Adrenal gland (tissue), 12 donors: ENCODE results near the gene IBA57. TPM values are rescaled to one million over a fixed set of nuclear protein-coding genes. Genes with fewer than 3 reads are reported as not detected.

Experiments
- DNase-seq, 7 donors: peaks; one replicate each; pipeline ENCODE4 v3.0.0-alpha.2; 2019 to 2020
- H3K27ac ChIP-seq, 5 donors: fragments of 200-600 bp; sonication (generic) in 4 of 5; 1 replicate in 3 of 5; 2 replicates in 2 of 5; pipeline versions ENCODE4 v1.5.1 to v1.8.0; 2016 to 2020; ENCODE audit warnings: mild to moderate bottlenecking in 1 of 5
- H3K27me3 ChIP-seq: fragments of 200-600 bp; 2 replicates; pipeline ENCODE4 v1.8.0; 2021
- H3K36me3 ChIP-seq, 2 donors: fragments of 200-600 bp; replicated peaks in 1 of 2; 1 replicate in 1 of 2; 2 replicates in 1 of 2; pipeline versions ENCODE4 v1.5.1 to v1.8.0; 2018 to 2022
- H3K4me1 ChIP-seq, 2 donors: fragments of 200-600 bp; replicated peaks in 1 of 2; 1 replicate in 1 of 2; 2 replicates in 1 of 2; pipeline versions ENCODE4 v1.5.1 to v1.8.0; 2018 to 2021
- H3K4me3 ChIP-seq, 4 donors: fragments of 200-600 bp; sonication (generic) in 3 of 4; one replicate each; pipeline ENCODE4 v1.5.1; 2016 to 2018
- H3K9me3 ChIP-seq, 3 donors: fragments of 200-600 bp; sonication (generic) in 1 of 3; replicated peaks in 1 of 3; 1 replicate in 2 of 3; 2 replicates in 1 of 3; pipeline versions ENCODE4 v1.5.1 to v1.8.0; 2016 to 2021
- CTCF ChIP-seq, 6 experiments: fragments of 450-650 bp in 4 of 6; fragments of 200-600 bp in 2 of 6; sonication (generic) in 1 of 6; IDR thresholded peaks; 1 replicate in 5 of 6; 2 replicates in 1 of 6; pipeline versions ENCODE4 v1.5.1 to v1.8.0; 2016 to 2021; ENCODE audit warnings: antibody characterized with exemption in 6 of 6, mild to moderate bottlenecking in 2 of 6, moderate library complexity in 1 of 6
- POLR2A ChIP-seq, 2 donors: fragments of 450-650 bp; IDR thresholded peaks; one replicate each; pipeline ENCODE4 v1.6.1; 2017; ENCODE audit warnings: antibody characterized with exemption in 2 of 2, mild to moderate bottlenecking in 2 of 2, moderate library complexity in 1 of 2
- WGBS, 4 donors: extraction: QIAGEN DNeasy Blood & Tissue Kit in 2 of 4; methylation state at CpG; one replicate each; pipeline versions ENCODE4 v1.1.5 to v1.1.7; 2013 to 2017; 5-methylcytosine and 5-hydroxymethylcytosine counted together
- intact Hi-C, 2 donors: fragments of 100-400 bp; cut with DNase I; formaldehyde crosslinking; loops; one replicate each; pipeline versions ENCODE4 v1.14.1 to v1.15.0; 2022 to 2023
- polyA plus RNA-seq, 3 donors: library from polyadenylated mRNA; stranded (reverse); fragments of 200-250 nt in 2 of 3; fragments of 350-450 nt in 1 of 3; fragmentation: Illumina TruSeq in 1 of 3; extraction: RNeasy Lipid Tissue Mini Kit (QIAGEN cat#74804) in 1 of 3; gene quantifications; one replicate each; pipeline ENCODE4 v1.2.3, GENCODE V29; 2013 to 2014
- total RNA-seq, 9 donors: library from RNA; depleted of rRNA in 4 of 9; stranded (reverse); fragments of >200 nt in 4 of 9; fragments of 120-200 nt in 1 of 9; fragmentation: NEBNext Ultra II Directional in 1 of 9; extraction: Animal tissue kit (Norgen Biotek cat#: 25700) in 1 of 9; gene quantifications; one replicate each; pipeline versions ENCODE4 v1.1.0 to v1.2.4, GENCODE V29; 2013 to 2023
- donor health status: healthy with polysubstance abuse.
- donor health status: Bipolar disorder and iron deficiency.
- donor health status: DM: yes; HTN: yes; CAD: no.
- donor health status: DM: no; HTN: no; CAD: no.
- donor health status: DM: no; HTN: no; CAD: no.
- donor health status: DM: yes; HTN: yes; CAD: no.

Gene IBA57
- total and polyA plus RNA-seq, 12 donors: 1.4 to 40.6 (median 13.0) TPM

- peak in 1 of 7 donors; percentile 30 for DNase-seq
- Histone ChIP-seq H3K27me3 (peaks cover 11% of the 10 kb centered on the region), H3K4me3 (no peak overlapping the region), H3K4me1 (peaks cover 5% of the 10 kb centered on the region in 2 donors), H3K27ac (no peak overlapping the region), H3K9me3 (no peaks in the 10 kb centered on the region), H3K36me3 (no peaks in the 10 kb centered on the region)
- WGBS, 4 donors: 83 to 100% (median 97%) methylated on average over 5 to 16 of the region's 16 CpGs
- TF ChIP-seq CTCF (IDR thresholded peaks at IDR 0.05) (no peak), POLR2A (IDR thresholded peaks at IDR 0.05) (no peak)
- intact Hi-C loops: loop anchor here in 1 of 2 donors (2.0 kb wide), 1 partner anchor 32 kb away; no protein-coding TSS in a partner anchor
These were observed 45.3 kb downstream of the IBA57 start for GRCh38 chr1:228210712-228211530.

GRCh38 chr1:228211531-228212414 is 46.2 kb downstream of the IBA57 start:
- intact Hi-C loops: loop anchor here in 1 of 2 donors (2.0 kb wide), 1 partner anchor 33 kb away; no protein-coding TSS in a partner anchor
- peaks cover 11% of the 10 kb centered on the region for H3K27me3 ChIP-seq
- no peak overlapping the region for H3K4me3 ChIP-seq
- TF ChIP-seq CTCF (IDR thresholded peaks at IDR 0.05): no peak
- no peak for TF ChIP-seq POLR2A (IDR thresholded peaks at IDR 0.05)
- no peak overlapping the region for H3K27ac ChIP-seq
- peaks cover 5% of the 10 kb centered on the region in 2 donors for H3K4me1 ChIP-seq
- H3K9me3 ChIP-seq: no peaks in the 10 kb centered on the region
- no peak for DNase-seq
- no peaks in the 10 kb centered on the region for H3K36me3 ChIP-seq
- 59 to 81% (median 68%) methylated on average over 23 to 96 of the region's 96 CpGs for WGBS, 4 donors

GRCh38 chr1:228212415-228212965 is 46.9 kb downstream of the IBA57 start:
- 13 to 50% (median 15%) methylated on average over 4 to 66 of the region's 66 CpGs; no CpG with 5 or more reads in 1 of the 4 donors for WGBS, 4 donors
- peak in 1 of 7 donors; percentile 47 for DNase-seq
- Histone ChIP-seq H3K27ac (no peak overlapping the region), H3K4me3 (peak overlapping the region in 2 of 4 donors; percentile 32 to 68), H3K27me3 (peaks cover 11% of the 10 kb centered on the region), H3K36me3 (no peaks in the 10 kb centered on the region), H3K9me3 (no peaks in the 10 kb centered on the region), H3K4me1 (peaks cover 5% of the 10 kb centered on the region in 2 donors)
- intact Hi-C loops: no loop called here
- TF ChIP-seq POLR2A (IDR thresholded peaks at IDR 0.05): no peak
- TF ChIP-seq CTCF (IDR thresholded peaks at IDR 0.05): no peak
